G401 (cell line): ENCODE data around the gene JMJD7. TPM values are rescaled to one million over a fixed set of nuclear protein-coding genes. Genes with fewer than 3 reads are reported as not detected.
"Not testable (repeated sequence)": the region's sequence is repeated elsewhere in the genome, so short reads cannot be mapped to it uniquely, and the experiment has no call there.

Experiments
- DNase-seq: peaks from one replicate; pipeline ENCODE4 v3.0.0-alpha.2; 2015; ENCODE audit warnings: low spot score
- in situ Hi-C: cut with HindIII; loops from 2 replicates; pipeline ENCODE4 v1.10.0; 2016; ENCODE audit warnings: low sequenced_read_pairs, mixed read lengths
- total RNA-seq: library from RNA; depleted of rRNA; stranded (reverse); fragments of >200 nt; shearing (Covaris generic); gene quantifications from 2 replicates; pipeline ENCODE4 v1.2.3, GENCODE V29; 2014

Gene JMJD7
- total RNA-seq, 1 experiment from 2014 or later, result 11.8 TPM

GRCh38 chr15:41817781-41818180, 10.1 kb upstream of the JMJD7 start:
- in situ Hi-C loops, result no loop called here

GRCh38 chr15:41819455-41820050, 8.3 kb upstream of the JMJD7 start:
- in situ Hi-C loops, result no loop called here
- no peak for DNase-seq

More at GRCh38 chr15:41817781-41818180, 10.1 kb upstream of the JMJD7 start:
- no peak for DNase-seq

GRCh38 chr15:41820791-41821423, 7.0 kb upstream of the JMJD7 start:
- no peak for DNase-seq
- in situ Hi-C loops, result no loop called here

GRCh38 chr15:41821831-41822230, 6.1 kb upstream of the JMJD7 start:
- in situ Hi-C loops, result no loop called here
- no peak for DNase-seq

GRCh38 chr15:41822471-41822870, 5.4 kb upstream of the JMJD7 start:
- DNase-seq, result no peak
- in situ Hi-C loops, result no loop called here

- in situ Hi-C loops, result no loop called here
- no peak for DNase-seq
Measured at GRCh38 chr15:41822957-41823356, 4.9 kb upstream of the JMJD7 start.

GRCh38 chr15:41823502-41823901, 4.4 kb upstream of the JMJD7 start:
- no peak for DNase-seq
- in situ Hi-C loops, result no loop called here

- in situ Hi-C loops, result no loop called here
- no peak for DNase-seq
Measured at GRCh38 chr15:41824062-41824745, 3.7 kb upstream of the JMJD7 start.

GRCh38 chr15:41825145-41825544, 2.7 kb upstream of the JMJD7 start:
- DNase-seq, result no peak
- in situ Hi-C loops, result no loop called here

- in situ Hi-C loops, result no loop called here
- no peak for DNase-seq
Measured at GRCh38 chr15:41825572-41826535, 2.0 kb upstream of the JMJD7 start.

- DNase-seq, result no peak
- in situ Hi-C loops, result no loop called here
Measured at GRCh38 chr15:41827290-41827879, 507 bp upstream of the JMJD7 start.

GRCh38 chr15:41828807-41829141, 882 bp downstream of the JMJD7 start:
- in situ Hi-C loops, result no loop called here

GRCh38 chr15:41829959-41830646, 2.2 kb downstream of the JMJD7 start:
- in situ Hi-C loops, result no loop called here
- DNase-seq, result no peak

More at GRCh38 chr15:41828807-41829141, 882 bp downstream of the JMJD7 start:
- peak; percentile 62 for DNase-seq

- DNase-seq, in situ Hi-C loops: not testable (repeated sequence)
Measured at GRCh38 chr15:41831291-41831690, 3.4 kb downstream of the JMJD7 start.

- in situ Hi-C loops, result no loop called here
Measured at GRCh38 chr15:41832208-41832607, 4.3 kb downstream of the JMJD7 start.

GRCh38 chr15:41832875-41833274, 5.0 kb downstream of the JMJD7 start:
- no peak for DNase-seq
- in situ Hi-C loops, result no loop called here

More at GRCh38 chr15:41832208-41832607, 4.3 kb downstream of the JMJD7 start:
- DNase-seq, result no peak

GRCh38 chr15:41834096-41834495, 6.2 kb downstream of the JMJD7 start:
- in situ Hi-C loops, result no loop called here
- no peak for DNase-seq

- in situ Hi-C loops, result no loop called here
- no peak for DNase-seq
Measured at GRCh38 chr15:41836073-41836472, 8.2 kb downstream of the JMJD7 start.
